Endodermal cell (in vitro differentiated cells): ENCODE results near the gene LYZL1. TPM values are rescaled to one million over a fixed set of nuclear protein-coding genes. Genes with fewer than 3 reads are reported as not detected.

Experiments used
- DNase-seq: peaks from one replicate; pipeline ENCODE4 v3.0.0-alpha.2; 2017
- H3K27ac ChIP-seq: 2 replicates; pipeline ENCODE4 v1.5.1; 2013; ENCODE audit warnings: mild to moderate bottlenecking, low read depth, low read length, moderate library complexity
- H3K27me3 ChIP-seq: 2 replicates; pipeline ENCODE4 v1.6.1; 2013; ENCODE audit warnings: mild to moderate bottlenecking, low read length, moderate library complexity; ENCODE audit not compliant: insufficient read depth, control insufficient read depth, poor library complexity, severe bottlenecking
- H3K36me3 ChIP-seq: 2 replicates; pipeline ENCODE4 v1.7.0; 2013; ENCODE audit warnings: mild to moderate bottlenecking, low read length, moderate library complexity; ENCODE audit not compliant: control insufficient read depth, insufficient read depth
- H3K4me1 ChIP-seq: one replicate; pipeline ENCODE4 v1.7.0; 2013; ENCODE audit warnings: low read length; ENCODE audit not compliant: control insufficient read depth, insufficient read depth
- H3K4me3 ChIP-seq: 2 replicates; pipeline ENCODE4 v1.5.1; 2013; ENCODE audit warnings: mild to moderate bottlenecking, low read length, moderate library complexity
- H3K9ac ChIP-seq: 2 replicates; pipeline ENCODE4 v1.6.1; 2013; ENCODE audit warnings: mild to moderate bottlenecking, low read length, moderate library complexity; ENCODE audit not compliant: poor library complexity, severe bottlenecking; ENCODE audit errors: extremely low read depth
- H3K9me3 ChIP-seq: 2 replicates; pipeline ENCODE4 v1.6.1; 2013; ENCODE audit warnings: mild to moderate bottlenecking, low read length, moderate library complexity; ENCODE audit not compliant: control insufficient read depth
- H3K27ac Mint-ChIP-seq: 2 replicates; pipeline ENCODE4 v1.8.0; 2020; ENCODE audit warnings: mixed read lengths
- H3K27me3 Mint-ChIP-seq: 2 replicates; pipeline ENCODE4 v1.8.0; 2021; ENCODE audit warnings: mild to moderate bottlenecking, mixed read lengths; ENCODE audit not compliant: insufficient read depth
- H3K36me3 Mint-ChIP-seq: 2 replicates; pipeline ENCODE4 v1.8.0; 2020; ENCODE audit warnings: low read depth, mixed read lengths
- H3K4me1 Mint-ChIP-seq: 2 replicates; pipeline ENCODE4 v1.8.0; 2020; ENCODE audit warnings: mixed read lengths
- H3K4me3 Mint-ChIP-seq: 2 replicates; pipeline ENCODE4 v1.8.0; 2020; ENCODE audit warnings: mild to moderate bottlenecking, moderate library complexity, mixed read lengths
- H3K9me3 Mint-ChIP-seq: 2 replicates; pipeline ENCODE4 v1.8.0; 2020; ENCODE audit warnings: mild to moderate bottlenecking, mixed read lengths
- WGBS, 2 experiments: methylation state at CpG; one replicate each; pipeline versions ENCODE4 v1.1.5 to v1.1.7; 2013; ENCODE audit warnings: missing lambda C conversion rate in 2 of 2, mixed read lengths in 1 of 2; ENCODE audit not compliant: insufficient coverage in 1 of 2, insufficient read length in 1 of 2; 5-methylcytosine and 5-hydroxymethylcytosine counted together
- total RNA-seq, 2 donors: library from RNA; stranded (reverse); fragmentation: NEBNext Ultra II Directional in 1 of 2; extraction: Animal tissue kit (Norgen Biotek cat#: 25700) in 1 of 2; gene quantifications; 2 replicates in 1 of 2; 3 replicates in 1 of 2; pipeline ENCODE4 v1.2.1, GENCODE V29; 2021
- TF ChIP-seq, protein P1 (sequence below): fragments of 200-600 bp; sonication (generic); conservative IDR thresholded peaks from 2 replicates; pipeline ENCODE4 v1.5.0; 2021; ENCODE audit warnings: antibody characterized with exemption, mild to moderate bottlenecking

Gene LYZL1
- total RNA-seq, 2 donors from 2014 or later = not detected

- Histone ChIP-seq H3K27ac (no peak overlapping the region), H3K9me3 (peaks cover 30% of the 10 kb centered on the region), H3K27me3 (no peaks in the 10 kb centered on the region), H3K9ac (no peak overlapping the region), H3K36me3 (no peaks in the 10 kb centered on the region), H3K4me1 (no peaks in the 10 kb centered on the region), H3K4me3 (no peak overlapping the region)
- Mint-ChIP-seq H3K4me1 (peaks cover 13% of the 10 kb centered on the region), H3K36me3 (no peaks in the 10 kb centered on the region), H3K27me3 (peaks cover 3% of the 10 kb centered on the region), H3K4me3 (no peak overlapping the region), H3K27ac (no peak overlapping the region), H3K9me3 (peaks cover 16% of the 10 kb centered on the region)
- TF ChIP-seq, protein P1, sequence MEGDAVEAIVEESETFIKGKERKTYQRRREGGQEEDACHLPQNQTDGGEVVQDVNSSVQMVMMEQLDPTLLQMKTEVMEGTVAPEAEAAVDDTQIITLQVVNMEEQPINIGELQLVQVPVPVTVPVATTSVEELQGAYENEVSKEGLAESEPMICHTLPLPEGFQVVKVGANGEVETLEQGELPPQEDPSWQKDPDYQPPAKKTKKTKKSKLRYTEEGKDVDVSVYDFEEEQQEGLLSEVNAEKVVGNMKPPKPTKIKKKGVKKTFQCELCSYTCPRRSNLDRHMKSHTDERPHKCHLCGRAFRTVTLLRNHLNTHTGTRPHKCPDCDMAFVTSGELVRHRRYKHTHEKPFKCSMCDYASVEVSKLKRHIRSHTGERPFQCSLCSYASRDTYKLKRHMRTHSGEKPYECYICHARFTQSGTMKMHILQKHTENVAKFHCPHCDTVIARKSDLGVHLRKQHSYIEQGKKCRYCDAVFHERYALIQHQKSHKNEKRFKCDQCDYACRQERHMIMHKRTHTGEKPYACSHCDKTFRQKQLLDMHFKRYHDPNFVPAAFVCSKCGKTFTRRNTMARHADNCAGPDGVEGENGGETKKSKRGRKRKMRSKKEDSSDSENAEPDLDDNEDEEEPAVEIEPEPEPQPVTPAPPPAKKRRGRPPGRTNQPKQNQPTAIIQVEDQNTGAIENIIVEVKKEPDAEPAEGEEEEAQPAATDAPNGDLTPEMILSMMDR = no peak
- WGBS, 2 experiments = 88 to 97% methylated on average over 6 of the region's 6 CpGs
- DNase-seq = no peak
Measured at GRCh38 chr10:29268011-29268410, 20.9 kb upstream of the LYZL1 start.

DNA sequence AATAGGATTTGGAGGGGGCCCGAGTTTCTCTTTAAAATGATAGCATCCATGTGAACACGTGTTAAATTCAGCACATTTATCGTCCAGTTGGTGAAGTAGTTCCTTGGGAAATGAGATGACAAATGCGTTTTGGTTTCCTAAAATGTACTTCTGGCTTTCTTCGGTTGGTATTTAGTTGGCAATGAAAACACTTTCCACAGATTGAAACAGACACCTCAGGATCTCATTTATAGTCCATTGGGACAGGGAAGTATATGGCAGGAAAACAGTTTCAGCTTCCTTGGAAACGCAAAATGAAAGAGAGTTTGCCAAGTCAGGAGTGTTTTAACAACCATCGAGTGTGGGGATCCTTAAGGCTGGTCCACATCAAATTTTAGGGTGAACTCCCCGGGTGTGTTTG, 19.4 kb upstream of the LYZL1 start:
- no peaks in the 10 kb centered on the region for H3K27me3 Mint-ChIP-seq
- WGBS, 2 experiments = 93% methylated on average over 8 of the region's 8 CpGs

GRCh38 chr10:29270883-29271282, 18.0 kb upstream of the LYZL1 start:
- Histone ChIP-seq H3K36me3 (no peaks in the 10 kb centered on the region), H3K9me3 (peaks cover 30% of the 10 kb centered on the region), H3K4me1 (no peaks in the 10 kb centered on the region), H3K4me3 (peak overlapping the region; percentile 42), H3K9ac (no peak overlapping the region), H3K27me3 (no peaks in the 10 kb centered on the region), H3K27ac (no peak overlapping the region)
- Mint-ChIP-seq H3K27ac (no peak overlapping the region), H3K4me1 (peaks cover 13% of the 10 kb centered on the region), H3K9me3 (peaks cover 16% of the 10 kb centered on the region), H3K4me3 (no peak overlapping the region), H3K27me3 (no peaks in the 10 kb centered on the region), H3K36me3 (no peaks in the 10 kb centered on the region)
- TF ChIP-seq, protein P1 = no peak
- DNase-seq = no peak

More for the DNA sequence above, 19.4 kb upstream of the LYZL1 start:
- H3K4me3 ChIP-seq = no peak overlapping the region
- Mint-ChIP-seq H3K4me3 (no peak overlapping the region), H3K9me3 (peaks cover 16% of the 10 kb centered on the region), H3K36me3 (no peaks in the 10 kb centered on the region), H3K4me1 (peaks cover 13% of the 10 kb centered on the region), H3K27ac (no peak overlapping the region)
- H3K27me3 ChIP-seq = no peaks in the 10 kb centered on the region
- no peak for DNase-seq
- no peaks in the 10 kb centered on the region for H3K36me3 ChIP-seq
- peaks cover 30% of the 10 kb centered on the region for H3K9me3 ChIP-seq
- H3K4me1 ChIP-seq = no peaks in the 10 kb centered on the region
- H3K27ac ChIP-seq = no peak overlapping the region
- TF ChIP-seq, protein P1 = no peak
- H3K9ac ChIP-seq = no peak overlapping the region
